Anterior cingulate cortex (tissue), 58 donors: Measurements from ENCODE around the gene MAP3K5.

Experiments used
- DNase-seq, 58 donors: peaks; one replicate each; lab custom pipeline; 2025; lab: John Stamatoyannopoulos, UW

MAP3K5 gene

DNA sequence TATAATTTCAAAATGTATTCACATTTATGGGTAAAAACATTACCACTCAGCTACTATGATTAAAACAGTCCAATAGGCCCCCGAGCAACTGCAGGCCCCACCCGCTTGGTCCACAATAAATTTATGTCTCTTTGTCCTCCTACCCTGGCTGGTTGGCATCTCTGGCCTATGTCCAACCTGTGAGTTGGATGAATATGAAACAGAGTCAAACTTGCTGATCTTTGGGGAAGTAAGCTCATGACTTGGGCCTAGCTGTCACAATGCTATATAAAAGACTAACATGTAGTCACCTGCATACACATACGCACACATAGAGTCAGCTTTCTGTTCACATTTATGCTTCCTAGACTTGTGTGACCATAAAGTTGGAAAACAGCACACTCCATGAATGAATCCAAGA is 262.6 kb downstream of the MAP3K5 start:
- peak in 1 of 58 donors; percentile 19 for DNase-seq

DNA sequence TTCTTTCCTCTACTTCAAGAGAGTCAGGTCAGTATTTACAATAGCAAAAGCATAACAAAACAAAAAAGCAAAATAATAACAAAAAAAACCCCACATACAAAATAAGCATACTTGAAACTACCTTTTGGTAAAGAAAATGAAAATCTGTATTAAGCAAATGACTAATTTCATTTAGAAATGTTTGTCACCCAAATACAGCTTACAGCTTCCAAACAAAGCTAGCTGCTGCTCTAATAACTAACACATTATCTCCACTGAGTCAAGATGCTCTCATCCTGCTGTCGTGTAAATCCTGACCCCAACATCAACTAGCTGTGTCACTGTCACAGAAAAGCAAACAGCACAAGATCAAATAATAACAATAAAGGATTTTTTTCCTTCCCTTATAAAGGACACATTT is 263.8 kb downstream of the MAP3K5 start:
- DNase-seq, result no peak

GRCh38 chr6:136527831-136528230 is 264.4 kb downstream of the MAP3K5 start:
- DNase-seq, result no peak

DNA sequence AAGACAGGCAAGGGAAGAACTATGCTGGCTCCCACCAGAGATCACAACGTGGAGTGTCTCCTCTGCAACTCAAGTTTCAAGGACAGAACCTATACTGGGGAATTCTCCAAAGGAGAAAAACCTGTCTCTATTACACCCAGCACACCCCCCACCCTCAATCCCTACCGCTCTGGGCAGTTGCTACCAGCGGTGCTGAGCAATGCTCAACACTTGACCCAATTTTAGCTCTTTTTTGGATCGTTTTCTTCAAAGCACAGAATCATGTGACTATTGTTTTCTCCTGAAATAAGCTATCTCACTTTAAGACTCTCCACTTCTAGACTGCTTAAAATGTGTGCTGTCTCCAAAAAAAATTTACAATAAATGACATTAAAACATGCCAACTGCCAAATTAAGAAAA is 265.3 kb downstream of the MAP3K5 start:
- DNase-seq, result peak in 5 of 58 donors; percentile 33 to 76 (median 36)

GRCh38 chr6:136526196-136526930 is 265.9 kb downstream of the MAP3K5 start:
- peak in 57 of 58 donors; percentile 21 to 91 (median 76) for DNase-seq

- DNase-seq, result peak in 32 of 58 donors; percentile 6 to 68 (median 36)
Measured at GRCh38 chr6:136525586-136526195, 266.6 kb downstream of the MAP3K5 start.

- peak in 28 of 58 donors; percentile 3 to 50 (median 26) for DNase-seq
Measured at GRCh38 chr6:136524936-136525413, 267.3 kb downstream of the MAP3K5 start.

DNA sequence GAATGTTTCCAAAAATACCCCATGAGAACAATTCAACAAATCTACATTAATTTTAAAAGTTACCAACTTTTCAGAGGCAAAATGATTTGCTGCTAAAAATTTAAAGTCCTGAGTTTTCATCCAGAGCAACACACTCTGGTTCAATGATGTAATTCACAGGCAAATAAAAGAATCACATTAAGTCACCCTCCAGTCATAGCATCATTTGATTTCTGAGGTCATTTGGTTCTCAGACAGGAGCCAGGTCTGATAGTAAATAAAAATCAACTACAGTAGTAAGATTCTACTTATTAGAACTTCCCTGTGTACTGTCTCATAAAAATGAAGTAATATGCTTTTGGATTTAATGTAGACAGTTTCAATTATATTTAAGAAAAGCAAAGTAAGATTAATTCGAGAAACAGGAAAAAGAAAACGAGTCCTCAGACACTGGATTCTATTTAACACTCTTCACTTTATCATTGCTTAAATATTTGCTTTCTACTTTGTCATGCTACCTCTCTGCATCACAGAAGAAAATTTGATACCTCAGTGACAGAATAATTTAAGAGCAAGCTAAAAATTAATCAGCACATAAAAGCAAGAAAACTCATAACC is 267.8 kb downstream of the MAP3K5 start:
- DNase-seq, result peak in 1 of 58 donors; percentile 42

DNA sequence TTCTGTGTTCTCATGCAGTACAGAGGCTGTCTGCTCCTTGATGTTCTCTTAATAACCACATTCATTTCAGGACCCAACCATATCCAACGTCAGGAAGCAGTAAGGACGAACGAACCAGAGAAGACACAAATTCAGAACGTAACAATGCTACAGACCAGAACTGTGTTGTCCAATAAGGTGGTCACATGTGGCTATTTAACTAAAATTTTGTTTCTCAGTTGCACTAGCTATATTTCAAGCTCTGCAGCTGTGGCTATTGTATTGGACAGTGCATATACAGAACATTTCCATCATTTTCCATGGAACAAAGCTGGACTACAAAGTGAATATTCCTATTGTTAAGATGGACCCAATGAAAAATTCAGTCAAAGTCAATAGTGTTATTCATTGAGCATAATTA is 269.1 kb downstream of the MAP3K5 start:
- peak in 4 of 58 donors; percentile 8 to 60 (median 30) for DNase-seq

DNA sequence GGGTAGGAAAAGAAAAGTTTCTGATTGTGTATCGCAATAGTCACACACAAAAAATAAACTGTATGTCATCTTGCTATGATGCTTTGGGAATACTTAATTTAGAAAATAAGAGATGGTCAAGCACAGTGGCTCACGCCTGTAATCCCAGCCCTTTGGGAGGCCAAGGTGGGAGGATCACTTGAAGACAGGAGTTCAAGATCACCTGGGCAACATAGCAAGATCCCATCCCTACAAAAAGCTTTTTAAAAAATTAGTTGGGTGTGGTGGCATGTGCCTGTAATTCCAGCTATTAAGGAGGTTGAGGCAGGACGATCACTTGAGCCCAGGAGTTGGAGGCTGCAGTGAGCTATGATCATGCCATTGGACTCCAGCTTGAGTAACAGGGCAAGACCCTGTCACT is 269.6 kb downstream of the MAP3K5 start:
- DNase-seq, result no peak

- DNase-seq, result no peak
Measured at GRCh38 chr6:136521911-136522310, 270.4 kb downstream of the MAP3K5 start.

- DNase-seq, result no peak
Measured at GRCh38 chr6:136521427-136521826, 270.9 kb downstream of the MAP3K5 start.

GRCh38 chr6:136520517-136520916 is 271.8 kb downstream of the MAP3K5 start:
- no peak for DNase-seq

DNA sequence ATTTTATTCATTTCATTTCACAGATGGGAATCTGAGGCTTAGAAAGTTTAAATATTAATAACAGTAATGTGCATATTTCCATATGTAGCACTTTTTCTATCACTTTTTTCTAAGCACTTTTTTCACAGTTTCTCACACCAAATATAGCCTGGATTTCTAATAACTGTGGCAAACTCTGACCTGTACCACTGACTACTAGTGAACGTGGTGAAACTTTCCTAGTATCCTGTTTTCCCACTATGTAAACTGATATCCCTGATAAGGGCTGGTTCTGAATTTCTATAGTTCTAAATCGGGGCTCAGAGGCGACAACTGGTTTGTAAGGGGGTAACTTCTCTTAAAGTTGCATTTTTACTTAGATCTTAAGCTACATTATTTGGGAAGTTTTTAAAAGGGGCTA is 274.7 kb downstream of the MAP3K5 start:
- no peak for DNase-seq

DNA sequence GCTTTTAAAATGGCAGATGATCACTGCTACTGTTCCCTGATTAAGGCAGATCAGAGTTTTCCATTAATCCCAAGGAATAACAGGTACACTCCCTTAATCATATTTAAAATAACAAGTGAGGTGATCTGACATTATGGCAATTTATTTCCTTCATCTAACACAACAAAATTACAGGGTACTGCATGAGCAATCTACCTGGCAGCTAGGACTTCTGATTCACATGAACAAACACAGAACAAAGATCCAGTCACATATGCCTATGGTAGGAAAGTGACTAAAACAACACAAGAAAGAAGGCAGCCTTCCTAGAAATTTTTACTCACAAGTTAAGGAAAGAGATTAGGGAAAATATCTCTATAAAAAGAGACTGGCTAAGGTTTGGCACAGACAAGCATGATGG is 275.3 kb downstream of the MAP3K5 start:
- no peak for DNase-seq

GRCh38 chr6:136514591-136514990 is 277.7 kb downstream of the MAP3K5 start:
- DNase-seq, result no peak

- DNase-seq, result peak in 1 of 58 donors; percentile 36
Measured at GRCh38 chr6:136511926-136512325, 280.4 kb downstream of the MAP3K5 start.

- DNase-seq, result no peak
Measured at GRCh38 chr6:136511397-136511796, 280.9 kb downstream of the MAP3K5 start.

- no peak for DNase-seq
Measured at GRCh38 chr6:136510782-136511181, 281.5 kb downstream of the MAP3K5 start.

GRCh38 chr6:136510299-136510698 is 282.0 kb downstream of the MAP3K5 start:
- no peak for DNase-seq

GRCh38 chr6:136508725-136509392 is 283.4 kb downstream of the MAP3K5 start:
- no peak for DNase-seq
